Right lobe of liver (tissue), 4 donors: ENCODE results near the gene EIF3L.

Experiments
- POLR2A ChIP-seq: fragments of 450-650 bp; IDR thresholded peaks from one replicate; pipeline ENCODE4 v1.6.1; 2017; ENCODE audit warnings: antibody characterized with exemption, mild to moderate bottlenecking
- TF ChIP-seq, protein P1 (sequence below), 4 donors: fragments of 200-600 bp in 3 of 4; fragments of 450-650 bp in 1 of 4; IDR thresholded peaks; one replicate each; pipeline versions ENCODE4 v1.5.1 to v1.8.0; 2016 to 2022; ENCODE audit warnings: antibody characterized with exemption in 4 of 4, mild to moderate bottlenecking in 2 of 4
- donor health status: DM: no; HTN: no; CAD: no.
- donor health status: DM: no; HTN: no; CAD: no.
- donor health status: DM: no; HTN: yes; CAD: no.

DNA sequence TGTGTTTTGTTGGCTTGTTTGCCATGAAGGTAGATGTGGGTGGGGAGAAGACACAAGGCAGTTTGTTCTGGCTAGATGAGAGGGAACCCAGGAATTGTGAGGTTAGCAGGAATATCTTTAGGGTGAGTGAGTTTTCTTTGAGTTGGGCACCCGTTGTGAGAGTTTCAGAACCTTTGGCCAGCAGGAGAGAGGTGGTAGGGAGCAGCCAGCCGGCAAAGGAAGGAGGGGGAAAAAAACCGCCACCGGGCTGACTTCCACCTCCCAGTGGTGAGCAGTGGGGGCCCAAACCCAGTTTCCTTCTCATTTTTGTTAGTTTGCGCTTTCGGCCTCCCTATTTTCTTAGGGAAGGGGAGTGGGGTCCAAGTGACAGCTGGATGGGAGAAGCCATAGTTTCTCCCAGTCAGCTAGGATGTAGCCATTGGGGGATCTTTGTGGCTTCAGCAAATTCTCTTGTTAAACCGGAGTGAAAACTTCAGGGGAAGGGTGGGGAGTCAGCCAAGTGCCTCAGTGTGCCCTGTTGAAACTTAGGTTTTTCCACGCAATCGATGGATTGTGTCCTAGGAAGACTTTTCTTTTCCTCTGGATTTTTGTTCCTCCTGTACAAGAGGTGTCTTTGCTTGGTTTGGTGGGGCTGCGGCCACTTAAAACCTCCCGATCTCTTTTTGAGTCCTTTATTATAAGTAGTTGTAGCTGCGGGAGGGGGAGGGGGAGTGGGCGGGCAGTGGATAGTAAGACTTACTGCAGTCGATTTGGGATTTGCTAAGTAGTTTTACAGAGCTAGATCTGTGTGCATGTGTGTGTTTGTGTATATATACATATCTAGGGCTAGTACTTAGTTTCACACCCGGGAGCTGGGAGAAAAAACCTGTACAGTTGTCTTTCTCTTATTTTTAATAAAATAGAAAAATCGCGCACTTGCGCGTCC is 42.5 kb upstream of the EIF3L start:
- TF ChIP-seq, protein P1, sequence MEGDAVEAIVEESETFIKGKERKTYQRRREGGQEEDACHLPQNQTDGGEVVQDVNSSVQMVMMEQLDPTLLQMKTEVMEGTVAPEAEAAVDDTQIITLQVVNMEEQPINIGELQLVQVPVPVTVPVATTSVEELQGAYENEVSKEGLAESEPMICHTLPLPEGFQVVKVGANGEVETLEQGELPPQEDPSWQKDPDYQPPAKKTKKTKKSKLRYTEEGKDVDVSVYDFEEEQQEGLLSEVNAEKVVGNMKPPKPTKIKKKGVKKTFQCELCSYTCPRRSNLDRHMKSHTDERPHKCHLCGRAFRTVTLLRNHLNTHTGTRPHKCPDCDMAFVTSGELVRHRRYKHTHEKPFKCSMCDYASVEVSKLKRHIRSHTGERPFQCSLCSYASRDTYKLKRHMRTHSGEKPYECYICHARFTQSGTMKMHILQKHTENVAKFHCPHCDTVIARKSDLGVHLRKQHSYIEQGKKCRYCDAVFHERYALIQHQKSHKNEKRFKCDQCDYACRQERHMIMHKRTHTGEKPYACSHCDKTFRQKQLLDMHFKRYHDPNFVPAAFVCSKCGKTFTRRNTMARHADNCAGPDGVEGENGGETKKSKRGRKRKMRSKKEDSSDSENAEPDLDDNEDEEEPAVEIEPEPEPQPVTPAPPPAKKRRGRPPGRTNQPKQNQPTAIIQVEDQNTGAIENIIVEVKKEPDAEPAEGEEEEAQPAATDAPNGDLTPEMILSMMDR (IDR thresholded peaks at IDR 0.05) = no peak
- TF ChIP-seq POLR2A = no peak
